Measurements from ENCODE around the gene RASIP1.

RASIP1 gene

GRCh38 chr19:48745208-48745995 lies 5.0 kb upstream of the RASIP1 start:
- Histone ChIP-seq H3K4me1 (peaks cover 4% of the 10 kb centered on the region), H2AFZ (no peak overlapping the region), H3K9me3 (ENCODE audit: control insufficient read depth, low read length) (no peaks in the 10 kb centered on the region), H3K4me2 (ENCODE audit: low read length) (no peak overlapping the region), H3K27ac (no peak overlapping the region), H3K9ac (no peak overlapping the region), H3K79me2 (no peaks in the 10 kb centered on the region), H3K4me3 (ENCODE audit: low read depth, low read length) (no peak overlapping the region), H3K27me3 (ENCODE audit: control insufficient read depth, insufficient read depth, low read length) (no peaks in the 10 kb centered on the region), H3K36me3 (ENCODE audit: control insufficient read depth, insufficient read depth, low read length) (no peaks in the 10 kb centered on the region)
- TF ChIP-seq, protein P1, sequence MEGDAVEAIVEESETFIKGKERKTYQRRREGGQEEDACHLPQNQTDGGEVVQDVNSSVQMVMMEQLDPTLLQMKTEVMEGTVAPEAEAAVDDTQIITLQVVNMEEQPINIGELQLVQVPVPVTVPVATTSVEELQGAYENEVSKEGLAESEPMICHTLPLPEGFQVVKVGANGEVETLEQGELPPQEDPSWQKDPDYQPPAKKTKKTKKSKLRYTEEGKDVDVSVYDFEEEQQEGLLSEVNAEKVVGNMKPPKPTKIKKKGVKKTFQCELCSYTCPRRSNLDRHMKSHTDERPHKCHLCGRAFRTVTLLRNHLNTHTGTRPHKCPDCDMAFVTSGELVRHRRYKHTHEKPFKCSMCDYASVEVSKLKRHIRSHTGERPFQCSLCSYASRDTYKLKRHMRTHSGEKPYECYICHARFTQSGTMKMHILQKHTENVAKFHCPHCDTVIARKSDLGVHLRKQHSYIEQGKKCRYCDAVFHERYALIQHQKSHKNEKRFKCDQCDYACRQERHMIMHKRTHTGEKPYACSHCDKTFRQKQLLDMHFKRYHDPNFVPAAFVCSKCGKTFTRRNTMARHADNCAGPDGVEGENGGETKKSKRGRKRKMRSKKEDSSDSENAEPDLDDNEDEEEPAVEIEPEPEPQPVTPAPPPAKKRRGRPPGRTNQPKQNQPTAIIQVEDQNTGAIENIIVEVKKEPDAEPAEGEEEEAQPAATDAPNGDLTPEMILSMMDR (IDR thresholded peaks at IDR 0.05), result no peak

- Histone ChIP-seq H3K27me3 (ENCODE audit: control insufficient read depth, insufficient read depth, low read length) (no peaks in the 10 kb centered on the region), H2AFZ (no peak overlapping the region), H3K27ac (no peak overlapping the region), H3K79me2 (no peaks in the 10 kb centered on the region), H3K4me1 (peaks cover under 1% of the 10 kb centered on the region), H3K4me2 (ENCODE audit: low read length) (no peak overlapping the region), H3K4me3 (ENCODE audit: low read depth, low read length) (no peak overlapping the region), H3K36me3 (ENCODE audit: control insufficient read depth, insufficient read depth, low read length) (no peaks in the 10 kb centered on the region), H3K9me3 (ENCODE audit: control insufficient read depth, low read length) (no peaks in the 10 kb centered on the region), H3K9ac (no peak overlapping the region)
- TF ChIP-seq, protein P1 (IDR thresholded peaks at IDR 0.05), result no peak
Measured at GRCh38 chr19:48742096-48742495, 1.7 kb upstream of the RASIP1 start.

DNA sequence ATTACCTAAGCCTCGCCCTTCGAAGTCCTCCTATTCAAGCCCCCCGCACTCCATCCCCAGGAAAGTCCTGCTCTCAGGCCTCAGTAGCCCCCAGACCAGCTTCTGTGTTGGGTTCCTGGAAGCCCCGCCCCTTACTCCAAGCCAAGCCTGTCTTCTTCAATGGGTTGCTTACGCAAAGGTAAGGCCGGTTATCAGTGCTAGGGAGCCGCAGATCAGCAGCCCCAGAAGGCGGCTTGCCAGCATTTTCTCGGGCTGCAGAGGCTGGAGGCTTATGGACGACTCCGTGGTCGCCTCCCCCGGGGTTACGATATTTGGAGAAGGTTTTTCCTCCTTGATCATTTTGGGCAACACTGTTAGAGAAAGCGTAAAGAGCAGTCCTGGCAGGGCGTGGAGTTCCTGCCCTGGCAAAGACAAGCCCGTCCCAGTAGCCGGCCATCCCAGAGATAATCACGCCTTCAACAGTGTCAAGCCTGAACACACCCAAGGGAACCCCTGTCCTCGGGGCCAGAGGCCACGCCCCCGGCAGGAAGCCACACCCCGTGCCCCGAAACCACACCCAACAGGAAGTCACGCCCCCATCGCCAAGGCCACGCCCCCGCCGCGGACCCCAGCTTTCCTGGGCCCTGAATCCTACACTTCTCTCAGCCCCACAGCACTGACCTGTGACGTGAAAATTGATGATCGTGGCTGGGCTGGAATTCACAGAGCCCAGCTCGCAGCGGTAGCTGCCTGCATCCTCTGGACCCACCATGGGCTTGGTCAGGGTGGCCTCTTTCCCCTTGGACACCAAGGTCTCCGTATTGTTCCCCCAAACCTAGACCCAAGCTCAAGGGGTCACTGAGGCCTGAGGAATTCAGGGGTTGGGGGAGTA lies 954 bp upstream of the RASIP1 start:
- H2AFZ ChIP-seq, result no peak overlapping the region
- H3K9me3 ChIP-seq (ENCODE audit: control insufficient read depth, low read length), result no peaks in the 10 kb centered on the region
- no peaks in the 10 kb centered on the region for H3K36me3 ChIP-seq (ENCODE audit: control insufficient read depth, insufficient read depth, low read length)
- peak overlapping the region; percentile 39 for H3K4me3 ChIP-seq (ENCODE audit: low read depth, low read length)
- no peaks in the 10 kb centered on the region for H3K4me1 ChIP-seq
- H3K27me3 ChIP-seq (ENCODE audit: control insufficient read depth, insufficient read depth, low read length), result no peaks in the 10 kb centered on the region
- no peak overlapping the region for H3K9ac ChIP-seq
- TF ChIP-seq, protein P1 (IDR thresholded peaks at IDR 0.05), result no peak
- peak overlapping the region; percentile 19 for H3K27ac ChIP-seq
- H3K79me2 ChIP-seq, result no peaks in the 10 kb centered on the region
- peak overlapping the region; percentile 22 for H3K4me2 ChIP-seq (ENCODE audit: low read length)

DNA sequence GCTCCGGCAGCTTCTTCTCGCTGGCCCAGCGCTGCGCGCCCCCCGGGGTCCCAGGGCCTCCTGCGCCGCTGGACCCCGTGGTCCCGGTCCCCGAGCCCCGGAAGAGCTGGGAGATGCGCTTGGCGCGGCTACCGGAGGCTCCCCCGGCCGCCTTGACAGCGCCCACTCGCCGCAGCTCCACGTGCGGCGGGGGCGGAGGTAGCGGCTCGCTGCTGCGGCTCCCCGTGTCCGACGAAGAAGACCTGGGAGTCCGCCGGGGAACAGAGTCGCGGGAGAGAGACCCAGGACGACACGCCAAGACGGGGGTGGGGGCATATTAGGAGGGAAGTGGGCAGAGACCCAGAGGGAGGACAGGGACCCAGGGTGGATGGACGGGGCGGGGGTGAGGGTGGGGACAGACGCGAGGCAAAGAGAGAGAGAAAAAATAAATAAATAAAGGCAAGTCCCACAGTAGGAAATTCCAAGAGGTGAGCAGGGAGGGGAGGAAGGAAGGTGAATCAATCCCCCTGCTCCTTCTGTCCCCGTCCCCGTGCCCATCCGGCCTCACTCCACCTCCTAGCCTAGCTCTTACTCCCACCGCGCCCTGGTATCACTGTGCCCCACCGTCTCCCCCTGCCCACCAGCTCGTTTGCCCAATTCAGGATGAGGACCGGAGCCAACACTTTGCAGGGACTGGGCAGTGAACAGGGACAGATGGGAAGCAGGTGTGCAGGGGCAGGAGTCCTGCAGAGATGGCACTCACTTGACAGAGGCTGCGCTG lies 826 bp downstream of the RASIP1 start:
- Histone ChIP-seq H3K27ac (peak overlapping the region; percentile 58), H3K4me1 (no peaks in the 10 kb centered on the region), H3K9ac (peak overlapping the region; percentile 17), H3K27me3 (ENCODE audit: control insufficient read depth, insufficient read depth, low read length) (no peaks in the 10 kb centered on the region), H2AFZ (peak overlapping the region; percentile 92), H3K79me2 (no peaks in the 10 kb centered on the region), H3K9me3 (ENCODE audit: control insufficient read depth, low read length) (no peaks in the 10 kb centered on the region), H3K4me3 (ENCODE audit: low read depth, low read length) (peak overlapping the region; percentile 41), H3K4me2 (ENCODE audit: low read length) (peak overlapping the region; percentile 54), H3K36me3 (ENCODE audit: control insufficient read depth, insufficient read depth, low read length) (no peaks in the 10 kb centered on the region)
- TF ChIP-seq, protein P1 (IDR thresholded peaks at IDR 0.05), result no peak

All from parathyroid adenoma (tissue), 2 donors.